H9 (cell line): ENCODE results near the gene TMEM119. TPM values are rescaled to one million over a fixed set of nuclear protein-coding genes. Genes with fewer than 3 reads are reported as not detected.

Experiments
- DNase-seq: peaks from one replicate; pipeline ENCODE4 v3.0.0-alpha.2; 2017
- H2AFZ ChIP-seq: one replicate; pipeline ENCODE4 v1.6.1; 2013; ENCODE audit warnings: mild to moderate bottlenecking, low read length, control low read depth, moderate library complexity
- H2AK5ac ChIP-seq: 2 replicates; pipeline ENCODE4 v1.6.1; 2013; ENCODE audit warnings: low read length, control low read depth, mixed read lengths; ENCODE audit not compliant: insufficient read length
- H2BK120ac ChIP-seq: one replicate; pipeline ENCODE4 v1.6.1; 2013; ENCODE audit warnings: low read depth, mild to moderate bottlenecking, low read length, control low read depth, inconsistent platforms; ENCODE audit not compliant: poor library complexity, severe bottlenecking
- H2BK12ac ChIP-seq: 2 replicates; pipeline ENCODE4 v1.6.1; 2013; ENCODE audit warnings: low read length, control low read depth, mixed read lengths, low read depth; ENCODE audit not compliant: insufficient read length
- H2BK15ac ChIP-seq: 2 replicates; pipeline ENCODE4 v1.6.1; 2013; ENCODE audit warnings: low read depth, low read length, control low read depth
- H2BK20ac ChIP-seq: one replicate; pipeline ENCODE4 v1.6.1; 2013; ENCODE audit warnings: low read depth, mild to moderate bottlenecking, low read length, control low read depth, inconsistent platforms; ENCODE audit not compliant: poor library complexity, severe bottlenecking
- H2BK5ac ChIP-seq: 2 replicates; pipeline ENCODE4 v1.6.1; 2013; ENCODE audit warnings: low read length, control low read depth, mixed read lengths; ENCODE audit not compliant: insufficient read length
- H3K14ac ChIP-seq: 2 replicates; pipeline ENCODE4 v1.6.1; 2013; ENCODE audit warnings: low read length, control low read depth; ENCODE audit not compliant: insufficient read depth
- H3K18ac ChIP-seq: 2 replicates; pipeline ENCODE4 v1.6.1; 2013; ENCODE audit warnings: low read depth, mild to moderate bottlenecking, mixed read lengths, low read length, control low read depth; ENCODE audit not compliant: insufficient read length
- H3K23ac ChIP-seq: 2 replicates; pipeline ENCODE4 v1.6.1; 2013; ENCODE audit warnings: low read length, control low read depth, mixed read lengths, low read depth; ENCODE audit not compliant: insufficient read length
- H3K23me2 ChIP-seq: 2 replicates; pipeline ENCODE4 v1.6.1; 2013; ENCODE audit warnings: low read depth, mild to moderate bottlenecking, mixed read lengths, low read length, control low read depth; ENCODE audit not compliant: insufficient read length, poor library complexity, severe bottlenecking
- H3K27ac ChIP-seq: 2 replicates; pipeline ENCODE4 v1.5.1; 2013; ENCODE audit warnings: low read length, control low read depth, mixed read lengths, low read depth; ENCODE audit not compliant: insufficient read length
- H3K27me3 ChIP-seq: 2 replicates; pipeline ENCODE4 v1.6.1; 2013; ENCODE audit warnings: low read length, control low read depth, inconsistent platforms; ENCODE audit not compliant: insufficient read depth
- H3K4ac ChIP-seq: 2 replicates; pipeline ENCODE4 v1.6.1; 2013; ENCODE audit warnings: low read depth, mild to moderate bottlenecking, control low read depth, inconsistent platforms, low read length, moderate library complexity
- H3K4me1 ChIP-seq: 2 replicates; pipeline ENCODE4 v1.6.1; 2013; ENCODE audit warnings: low read length, control low read depth, inconsistent platforms; ENCODE audit not compliant: insufficient read depth
- H3K4me2 ChIP-seq: 2 replicates; pipeline ENCODE4 v1.6.1; 2013; ENCODE audit warnings: low read length, control low read depth, mixed read lengths; ENCODE audit not compliant: insufficient read length, insufficient read depth
- H3K56ac ChIP-seq: 2 replicates; pipeline ENCODE4 v1.6.1; 2013; ENCODE audit warnings: low read depth, mild to moderate bottlenecking, mixed read lengths, low read length, control low read depth; ENCODE audit not compliant: insufficient read length
- H3K79me1 ChIP-seq: 2 replicates; pipeline ENCODE4 v1.6.1; 2013; ENCODE audit warnings: low read depth, mild to moderate bottlenecking, moderate library complexity, low read length, control low read depth, inconsistent platforms; ENCODE audit not compliant: insufficient read depth, poor library complexity, severe bottlenecking
- H3K79me2 ChIP-seq: 2 replicates; pipeline ENCODE4 v1.6.1; 2013; ENCODE audit warnings: low read length, control low read depth, inconsistent platforms; ENCODE audit not compliant: insufficient read depth
- H3K9ac ChIP-seq: 2 replicates; pipeline ENCODE4 v1.6.1; 2013; ENCODE audit warnings: low read length, control low read depth, mixed read lengths; ENCODE audit not compliant: insufficient read length; ENCODE audit errors: extremely low read depth
- H3K9me3 ChIP-seq: one replicate; pipeline ENCODE4 v1.6.1; 2013; ENCODE audit warnings: low read depth, low read length, inconsistent platforms; ENCODE audit not compliant: control insufficient read depth
- H3T11ph ChIP-seq: one replicate; pipeline ENCODE4 v1.6.1; 2013; ENCODE audit warnings: mild to moderate bottlenecking, low read length, control low read depth, inconsistent platforms
- H4K20me1 ChIP-seq: one replicate; pipeline ENCODE4 v1.6.1; 2013; ENCODE audit not compliant: control insufficient read depth, insufficient read length, insufficient read depth
- H4K5ac ChIP-seq: 2 replicates; pipeline ENCODE4 v1.6.1; 2013; ENCODE audit warnings: low read depth, mild to moderate bottlenecking, mixed read lengths, low read length, control low read depth; ENCODE audit not compliant: insufficient read length
- H4K8ac ChIP-seq: replicated peaks from 2 replicates; pipeline ENCODE4 v1.6.1; 2013; ENCODE audit warnings: low read length, control low read depth, mixed read lengths, low read depth; ENCODE audit not compliant: insufficient read length
- H4K91ac ChIP-seq: 2 replicates; pipeline ENCODE4 v1.6.1; 2013; ENCODE audit warnings: low read depth, mild to moderate bottlenecking, moderate library complexity, mixed read lengths, low read length, control low read depth; ENCODE audit not compliant: insufficient read length
- H3K27ac Mint-ChIP-seq, 3 experiments: 2 replicates in 2 of 3; 3 replicates in 1 of 3; pipeline ENCODE4 v1.8.0; 2020 to 2021; ENCODE audit warnings: mixed read lengths in 3 of 3, mild to moderate bottlenecking in 1 of 3, moderate library complexity in 1 of 3
- H3K27me3 Mint-ChIP-seq: 2 replicates; pipeline ENCODE4 v1.8.0; 2021; ENCODE audit warnings: low read depth, mild to moderate bottlenecking, moderate library complexity, mixed read lengths
- H3K36me3 Mint-ChIP-seq, 3 experiments: 2 replicates in 2 of 3; 3 replicates in 1 of 3; pipeline ENCODE4 v1.8.0; 2020 to 2021; ENCODE audit warnings: low read depth in 3 of 3, mixed read lengths in 3 of 3; ENCODE audit not compliant: insufficient read depth in 1 of 3
- H3K4me1 Mint-ChIP-seq, 2 experiments: 2 replicates each; pipeline ENCODE4 v1.8.0; 2020; ENCODE audit warnings: mixed read lengths in 2 of 2
- H3K4me3 Mint-ChIP-seq, 2 experiments: 2 replicates in 1 of 2; 3 replicates in 1 of 2; pipeline ENCODE4 v1.8.0; 2020 to 2021; ENCODE audit warnings: mild to moderate bottlenecking in 2 of 2, mixed read lengths in 2 of 2, moderate library complexity in 1 of 2
- H3K9me3 Mint-ChIP-seq, 2 experiments: 2 replicates in 1 of 2; 3 replicates in 1 of 2; pipeline ENCODE4 v1.8.0; 2020; ENCODE audit warnings: mild to moderate bottlenecking in 2 of 2, mixed read lengths in 2 of 2, moderate library complexity in 1 of 2
- WGBS: extraction: QIAGEN DNeasy Blood & Tissue Kit; methylation state at CpG from one replicate; pipeline ENCODE4 v1.1.7; 2013; ENCODE audit warnings: missing lambda C conversion rate, low lambda C conversion rate, mixed read lengths; ENCODE audit not compliant: insufficient read length; ENCODE audit errors: extremely low coverage; 5-methylcytosine and 5-hydroxymethylcytosine counted together
- total RNA-seq: library from RNA; stranded (reverse); gene quantifications from 2 replicates; pipeline ENCODE4 v1.2.1, GENCODE V29; 2021
- TF ChIP-seq, protein P1 (sequence below): fragments of 200-600 bp; sonication (generic); conservative IDR thresholded peaks from 3 replicates; pipeline ENCODE4 v1.8.0; 2021; ENCODE audit warnings: antibody characterized with exemption, mild to moderate bottlenecking

The TMEM119 gene
- total RNA-seq, 1 experiment from 2014 or later, result not detected

DNA sequence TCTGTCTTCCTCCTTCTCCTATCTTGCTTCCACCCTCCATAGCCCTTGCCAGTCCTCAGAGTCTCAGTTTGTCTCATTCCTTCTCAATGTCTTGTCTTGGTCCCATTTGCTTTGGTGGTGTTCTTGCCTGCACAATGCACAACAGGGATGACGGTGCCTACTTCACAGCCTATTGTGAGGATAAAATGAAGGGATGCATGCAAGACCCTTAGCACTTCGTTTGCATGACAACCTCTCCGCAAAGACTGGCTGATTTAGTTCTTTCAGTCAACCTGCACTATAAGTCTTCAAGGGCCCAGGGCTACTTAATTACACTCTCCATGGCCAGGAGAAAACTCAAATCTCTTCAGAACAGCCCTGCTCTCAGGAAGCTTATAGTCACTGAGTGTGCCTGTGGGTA is 27.3 kb upstream of the TMEM119 start:
- TF ChIP-seq, protein P1, sequence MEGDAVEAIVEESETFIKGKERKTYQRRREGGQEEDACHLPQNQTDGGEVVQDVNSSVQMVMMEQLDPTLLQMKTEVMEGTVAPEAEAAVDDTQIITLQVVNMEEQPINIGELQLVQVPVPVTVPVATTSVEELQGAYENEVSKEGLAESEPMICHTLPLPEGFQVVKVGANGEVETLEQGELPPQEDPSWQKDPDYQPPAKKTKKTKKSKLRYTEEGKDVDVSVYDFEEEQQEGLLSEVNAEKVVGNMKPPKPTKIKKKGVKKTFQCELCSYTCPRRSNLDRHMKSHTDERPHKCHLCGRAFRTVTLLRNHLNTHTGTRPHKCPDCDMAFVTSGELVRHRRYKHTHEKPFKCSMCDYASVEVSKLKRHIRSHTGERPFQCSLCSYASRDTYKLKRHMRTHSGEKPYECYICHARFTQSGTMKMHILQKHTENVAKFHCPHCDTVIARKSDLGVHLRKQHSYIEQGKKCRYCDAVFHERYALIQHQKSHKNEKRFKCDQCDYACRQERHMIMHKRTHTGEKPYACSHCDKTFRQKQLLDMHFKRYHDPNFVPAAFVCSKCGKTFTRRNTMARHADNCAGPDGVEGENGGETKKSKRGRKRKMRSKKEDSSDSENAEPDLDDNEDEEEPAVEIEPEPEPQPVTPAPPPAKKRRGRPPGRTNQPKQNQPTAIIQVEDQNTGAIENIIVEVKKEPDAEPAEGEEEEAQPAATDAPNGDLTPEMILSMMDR, result no peak
- no peaks in the 10 kb centered on the region for H3K79me1 ChIP-seq
- no peak overlapping the region for H2BK20ac ChIP-seq
- no peaks in the 10 kb centered on the region for H3K23me2 ChIP-seq
- H3K36me3 Mint-ChIP-seq, result peaks cover 0 to 2% (median 0%) of the 10 kb centered on the region in 3 experiments; a peak in 2 of 7 replicates
- no peak overlapping the region for H3K4ac ChIP-seq
- no peak overlapping the region for H4K5ac ChIP-seq
- no peaks in the 10 kb centered on the region for H3K79me2 ChIP-seq
- H3K9ac ChIP-seq, result no peak overlapping the region
- H3K27ac Mint-ChIP-seq, result peak overlapping the region in 1 of 3 experiments; percentile 3; a peak in 1 of 7 replicates
- DNase-seq, result no peak
- no peak overlapping the region for H4K91ac ChIP-seq
- no peak overlapping the region for H2AFZ ChIP-seq
- peaks cover 25 to 34% of the 10 kb centered on the region in 2 experiments for H3K4me1 Mint-ChIP-seq
- H3K18ac ChIP-seq, result no peak overlapping the region
- no peak overlapping the region for H3K27ac ChIP-seq
- H2BK12ac ChIP-seq, result no peak overlapping the region
- H3K14ac ChIP-seq, result no peak overlapping the region
- H2BK15ac ChIP-seq, result no peak overlapping the region
- no peaks in the 10 kb centered on the region for H3K27me3 Mint-ChIP-seq
- H2BK120ac ChIP-seq, result no peak overlapping the region
- H4K8ac ChIP-seq, result no peak overlapping the region
- no peaks in the 10 kb centered on the region for H4K20me1 ChIP-seq
- no CpG with 5 or more reads among the region's 3 CpGs for WGBS
- H3K27me3 ChIP-seq, result no peaks in the 10 kb centered on the region
- H3K9me3 Mint-ChIP-seq, result no peaks in the 10 kb centered on the region; a peak in 2 of 5 replicates
- no peak overlapping the region for H3K4me2 ChIP-seq
- H3K4me1 ChIP-seq, result peaks cover 3% of the 10 kb centered on the region; the same call in 1 of the 2 replicates
- H3K4me3 Mint-ChIP-seq, result no peak overlapping the region
- H3T11ph ChIP-seq, result no peak overlapping the region
- H2BK5ac ChIP-seq, result no peak overlapping the region
- no peaks in the 10 kb centered on the region for H3K9me3 ChIP-seq
- H2AK5ac ChIP-seq, result no peak overlapping the region
- no peak overlapping the region for H3K23ac ChIP-seq
- no peak overlapping the region for H3K56ac ChIP-seq
